Measurements from ENCODE around the gene TMEM53.

TMEM53 gene

GRCh38 chr1:44631333-44631646 is 43.0 kb downstream of the TMEM53 start:
- peak overlapping the region; percentile 75 for H3K9ac ChIP-seq (ENCODE audit: low read length)
- TF ChIP-seq EZH2phosphoT487 (conservative IDR thresholded peaks at IDR 0.05; ENCODE audit: low read length) (no peak), CTCF (IDR thresholded peaks at IDR 0.05; ENCODE audit: insufficient read depth, low read length, poor library complexity, severe bottlenecking) (no peak)
- H3K27me3 ChIP-seq (ENCODE audit: low read length), result no peaks in the 10 kb centered on the region
- no peaks in the 10 kb centered on the region for H3K36me3 ChIP-seq (ENCODE audit: low read length)
- H3F3A ChIP-seq (ENCODE audit: insufficient read depth), result 0 out of 2 replicates have a peak, but pooled peaks cover 5% of the 10 kb centered on the region
- H3K27ac ChIP-seq (ENCODE audit: low read depth, low read length), result peak overlapping the region; percentile 91
- H3K4me3 ChIP-seq (ENCODE audit: insufficient read depth, low read length, poor library complexity, severe bottlenecking), result peak overlapping the region; percentile 67
- peak overlapping the region; percentile 84 for H2AFZ ChIP-seq (ENCODE audit: low read depth, low read length, severe bottlenecking)
- H3K9me3 ChIP-seq (ENCODE audit: insufficient read depth, low read length), result no peaks in the 10 kb centered on the region
- peak overlapping the region; percentile 82 for H3K4me2 ChIP-seq (ENCODE audit: low read depth, low read length, poor library complexity, severe bottlenecking)
- H3K79me2 ChIP-seq (ENCODE audit: insufficient read depth, low read length), result peaks cover 11% of the 10 kb centered on the region; the same call in 1 of the 2 replicates
- H3K9me2 ChIP-seq (replicated peaks; ENCODE audit: insufficient read depth, low read length), result no peaks in the 10 kb centered on the region
- no peaks in the 10 kb centered on the region for H4K20me1 ChIP-seq (ENCODE audit: low read depth, low read length)

GRCh38 chr1:44630116-44630515 is 44.2 kb downstream of the TMEM53 start:
- Histone ChIP-seq H4K20me1 (ENCODE audit: low read depth, low read length) (no peaks in the 10 kb centered on the region), H3F3A (ENCODE audit: insufficient read depth) (0 out of 2 replicates have a peak, but pooled peaks cover 5% of the 10 kb centered on the region), H3K4me2 (ENCODE audit: low read depth, low read length, poor library complexity, severe bottlenecking) (no peak overlapping the region), H3K9ac (ENCODE audit: low read length) (no peak overlapping the region), H3K79me2 (ENCODE audit: insufficient read depth, low read length) (peaks cover 11% of the 10 kb centered on the region; the same call in 1 of the 2 replicates), H3K27me3 (ENCODE audit: low read length) (no peaks in the 10 kb centered on the region), H3K9me3 (ENCODE audit: insufficient read depth, low read length) (no peaks in the 10 kb centered on the region), H3K27ac (ENCODE audit: low read depth, low read length) (no peak overlapping the region), H3K9me2 (replicated peaks; ENCODE audit: insufficient read depth, low read length) (no peaks in the 10 kb centered on the region), H3K4me3 (ENCODE audit: insufficient read depth, low read length, poor library complexity, severe bottlenecking) (no peak overlapping the region), H2AFZ (ENCODE audit: low read depth, low read length, severe bottlenecking) (no peak overlapping the region), H3K36me3 (ENCODE audit: low read length) (no peaks in the 10 kb centered on the region)
- TF ChIP-seq CTCF (IDR thresholded peaks at IDR 0.05; ENCODE audit: insufficient read depth, low read length, poor library complexity, severe bottlenecking) (no peak), EZH2phosphoT487 (conservative IDR thresholded peaks at IDR 0.05; ENCODE audit: low read length) (no peak)

GRCh38 chr1:44628962-44629756 is 45.1 kb downstream of the TMEM53 start:
- H3K9ac ChIP-seq (ENCODE audit: low read length), result no peak overlapping the region
- H3K27me3 ChIP-seq (ENCODE audit: low read length), result no peaks in the 10 kb centered on the region
- H3F3A ChIP-seq (ENCODE audit: insufficient read depth), result 0 out of 2 replicates have a peak, but pooled peaks cover 5% of the 10 kb centered on the region
- no peak for TF ChIP-seq EZH2phosphoT487 (conservative IDR thresholded peaks at IDR 0.05; ENCODE audit: low read length)
- TF ChIP-seq CTCF (IDR thresholded peaks at IDR 0.05; ENCODE audit: insufficient read depth, low read length, poor library complexity, severe bottlenecking), result no peak
- H3K27ac ChIP-seq (ENCODE audit: low read depth, low read length), result no peak overlapping the region
- H3K9me2 ChIP-seq (replicated peaks; ENCODE audit: insufficient read depth, low read length), result no peaks in the 10 kb centered on the region
- H4K20me1 ChIP-seq (ENCODE audit: low read depth, low read length), result no peaks in the 10 kb centered on the region
- H3K9me3 ChIP-seq (ENCODE audit: insufficient read depth, low read length), result no peaks in the 10 kb centered on the region
- H3K4me3 ChIP-seq (ENCODE audit: insufficient read depth, low read length, poor library complexity, severe bottlenecking), result no peak overlapping the region
- H3K36me3 ChIP-seq (ENCODE audit: low read length), result no peaks in the 10 kb centered on the region
- no peak overlapping the region for H3K4me2 ChIP-seq (ENCODE audit: low read depth, low read length, poor library complexity, severe bottlenecking)
- no peak overlapping the region for H2AFZ ChIP-seq (ENCODE audit: low read depth, low read length, severe bottlenecking)
- peaks cover 11% of the 10 kb centered on the region; the same call in 1 of the 2 replicates for H3K79me2 ChIP-seq (ENCODE audit: insufficient read depth, low read length)

Data from SU-DHL-6 (cell line).